Endothelial cell of umbilical vein (primary cell): Measurements from ENCODE around the gene POLR3C.

Source experiments
- EZH2 ChIP-seq: IDR thresholded peaks from 2 replicates; pipeline ENCODE4 v1.6.1; 2012; ENCODE audit warnings: borderline replicate concordance, low read depth, mild to moderate bottlenecking, moderate library complexity, low read length, inconsistent platforms; ENCODE audit not compliant: severe bottlenecking
- GATA2 ChIP-seq: IDR thresholded peaks from 2 replicates; pipeline ENCODE4 v1.7.0; 2011; ENCODE audit warnings: low read depth, mild to moderate bottlenecking, moderate library complexity, mixed read lengths, low read length; ENCODE audit not compliant: insufficient read length, insufficient read depth
- MAX ChIP-seq: IDR thresholded peaks from 2 replicates; pipeline ENCODE4 v1.6.1; 2011; ENCODE audit not compliant: insufficient read depth, insufficient read length
- MYC ChIP-seq: IDR thresholded peaks from one replicate; pipeline ENCODE4 v1.6.1; 2011; ENCODE audit warnings: mild to moderate bottlenecking, low read depth, low read length
- POLR2A ChIP-seq: IDR thresholded peaks from 2 replicates; pipeline ENCODE4 v1.6.1; 2012; ENCODE audit warnings: low read depth, mild to moderate bottlenecking, control low read depth, low read length
- POLR2AphosphoS5 ChIP-seq: IDR thresholded peaks from 2 replicates; pipeline ENCODE4 v1.6.1; 2012; ENCODE audit warnings: low read depth, mild to moderate bottlenecking, control low read depth, low read length, moderate library complexity; ENCODE audit not compliant: insufficient read depth
- TF ChIP-seq, protein P1 (sequence below), 2 donors: IDR thresholded peaks; 1 replicate in 1 of 2; 2 replicates in 1 of 2; pipeline ENCODE4 v1.5.1; 2011; ENCODE audit warnings: low read length in 2 of 2, mild to moderate bottlenecking in 2 of 2, moderate library complexity in 2 of 2, control low read depth in 1 of 2, inconsistent platforms in 1 of 2, low read depth in 1 of 2; ENCODE audit not compliant: insufficient read depth in 1 of 2; ENCODE audit errors: extremely low read depth in 1 of 2

DNA sequence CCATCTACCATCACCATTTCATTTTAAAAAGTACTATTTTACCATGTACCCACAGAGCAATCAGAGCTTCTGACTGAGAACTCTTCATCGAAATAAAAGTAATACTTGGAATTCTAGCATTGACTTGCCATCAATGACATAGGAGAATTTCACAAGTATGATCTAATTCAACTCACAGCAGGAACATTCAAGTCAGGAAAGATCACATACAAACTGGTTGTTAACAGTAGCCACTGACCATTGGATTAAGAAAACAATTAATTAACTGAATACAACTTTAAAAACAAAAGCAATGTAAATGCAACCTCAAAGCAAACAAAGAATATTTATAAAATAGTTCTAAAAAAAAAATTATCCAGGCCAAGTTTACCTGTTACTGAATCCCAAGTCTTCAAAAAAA is 18.9 kb upstream of the POLR3C start:
- TF ChIP-seq, protein P1, sequence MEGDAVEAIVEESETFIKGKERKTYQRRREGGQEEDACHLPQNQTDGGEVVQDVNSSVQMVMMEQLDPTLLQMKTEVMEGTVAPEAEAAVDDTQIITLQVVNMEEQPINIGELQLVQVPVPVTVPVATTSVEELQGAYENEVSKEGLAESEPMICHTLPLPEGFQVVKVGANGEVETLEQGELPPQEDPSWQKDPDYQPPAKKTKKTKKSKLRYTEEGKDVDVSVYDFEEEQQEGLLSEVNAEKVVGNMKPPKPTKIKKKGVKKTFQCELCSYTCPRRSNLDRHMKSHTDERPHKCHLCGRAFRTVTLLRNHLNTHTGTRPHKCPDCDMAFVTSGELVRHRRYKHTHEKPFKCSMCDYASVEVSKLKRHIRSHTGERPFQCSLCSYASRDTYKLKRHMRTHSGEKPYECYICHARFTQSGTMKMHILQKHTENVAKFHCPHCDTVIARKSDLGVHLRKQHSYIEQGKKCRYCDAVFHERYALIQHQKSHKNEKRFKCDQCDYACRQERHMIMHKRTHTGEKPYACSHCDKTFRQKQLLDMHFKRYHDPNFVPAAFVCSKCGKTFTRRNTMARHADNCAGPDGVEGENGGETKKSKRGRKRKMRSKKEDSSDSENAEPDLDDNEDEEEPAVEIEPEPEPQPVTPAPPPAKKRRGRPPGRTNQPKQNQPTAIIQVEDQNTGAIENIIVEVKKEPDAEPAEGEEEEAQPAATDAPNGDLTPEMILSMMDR (IDR thresholded peaks at IDR 0.05; ENCODE audit: extremely low read depth in 1 of 2, insufficient read depth in 1 of 2, low read depth in 1 of 2, low read length in 2 of 2) = no peak
- TF ChIP-seq MYC = no peak
- TF ChIP-seq POLR2A = no peak
- TF ChIP-seq MAX = no peak
- TF ChIP-seq POLR2AphosphoS5 = no peak
- TF ChIP-seq EZH2 = no peak
- TF ChIP-seq GATA2 = no peak
